ENCODE results near the gene PEDS1.
A peak's percentile ranks its signal among the peaks of the same experiment; 100 is the strongest.
"Not testable (repeated sequence)": the region's sequence is repeated elsewhere in the genome, so short reads cannot be mapped to it uniquely, and the experiment has no call there.

PEDS1 gene

GRCh38 chr20:50153500-50154377, at the start of gene PEDS1:
TSS of gene PEDS1 (minus strand) at chr20:50153723. CDS start at chr20:50153637, 86 bp downstream.
- peak; percentile 76 to 79 for DNase-seq (ENCODE audit: low read depth in 2 of 2)

- DNase-seq (ENCODE audit: low read depth in 2 of 2): no peak
Measured at GRCh38 chr20:50202677-50203076, 49.2 kb upstream of the PEDS1 start.

- not testable (repeated sequence) for DNase-seq (ENCODE audit: low read depth in 2 of 2)
Measured at GRCh38 chr20:50201710-50202109, 48.2 kb upstream of the PEDS1 start.

- no peak for DNase-seq (ENCODE audit: low read depth in 2 of 2)
Measured at GRCh38 chr20:50200482-50201104, 47.1 kb upstream of the PEDS1 start.

GRCh38 chr20:50199703-50200102, 46.2 kb upstream of the PEDS1 start:
- DNase-seq (ENCODE audit: low read depth in 2 of 2): no peak

GRCh38 chr20:50198716-50199115, 45.2 kb upstream of the PEDS1 start:
- no peak for DNase-seq (ENCODE audit: low read depth in 2 of 2)

GRCh38 chr20:50198180-50198666, 44.7 kb upstream of the PEDS1 start:
- DNase-seq (ENCODE audit: low read depth in 2 of 2): no peak

GRCh38 chr20:50197463-50198179, 44.1 kb upstream of the PEDS1 start:
- no peak for DNase-seq (ENCODE audit: low read depth in 2 of 2)

GRCh38 chr20:50196896-50197295, 43.4 kb upstream of the PEDS1 start:
- no peak for DNase-seq (ENCODE audit: low read depth in 2 of 2)

- no peak for DNase-seq (ENCODE audit: low read depth in 2 of 2)
Measured at GRCh38 chr20:50196248-50196647, 42.7 kb upstream of the PEDS1 start.

- no peak for DNase-seq (ENCODE audit: low read depth in 2 of 2)
Measured at GRCh38 chr20:50195524-50196120, 42.1 kb upstream of the PEDS1 start.

GRCh38 chr20:50194831-50195523, 41.5 kb upstream of the PEDS1 start:
- no peak for DNase-seq (ENCODE audit: low read depth in 2 of 2)

- DNase-seq (ENCODE audit: low read depth in 2 of 2): no peak
Measured at GRCh38 chr20:50194422-50194830, 40.9 kb upstream of the PEDS1 start.

- no peak for DNase-seq (ENCODE audit: low read depth in 2 of 2)
Measured at GRCh38 chr20:50193836-50194421, 40.4 kb upstream of the PEDS1 start.

GRCh38 chr20:50193199-50193835, 39.8 kb upstream of the PEDS1 start:
- no peak for DNase-seq (ENCODE audit: low read depth in 2 of 2)

GRCh38 chr20:50192364-50193198, 39.1 kb upstream of the PEDS1 start:
- DNase-seq (ENCODE audit: low read depth in 2 of 2): peak; percentile 70 to 73

GRCh38 chr20:50191544-50192363, 38.2 kb upstream of the PEDS1 start:
- DNase-seq (ENCODE audit: low read depth in 2 of 2): peak in 1 of 2 donors; percentile 32

- DNase-seq (ENCODE audit: low read depth in 2 of 2): peak; percentile 38 to 54
Measured at GRCh38 chr20:50191065-50191543, 37.6 kb upstream of the PEDS1 start.

Data from stimulated activated CD8-positive, alpha-beta memory T cell treated with anti-CD3 and anti-CD28 coated beads, Interleukin-2, amount 100 ng/mL, for 48 hours (primary cell).